GM18505 (cell line): Measurements from ENCODE around the gene POU2F2.

ENCODE experiments used
- ATAC-seq: cut with Tn5 transposase; IDR thresholded peaks from one replicate; pipeline ENCODE4 v1.9.1; 2021; ENCODE audit not compliant: unreplicated experiment
- POLR2A ChIP-seq: IDR thresholded peaks from 4 replicates; pipeline ENCODE4 v1.6.1; 2011; ENCODE audit warnings: borderline replicate concordance; ENCODE audit not compliant: insufficient read depth, insufficient read length; ENCODE audit errors: extremely low read depth

Gene POU2F2

GRCh38 chr19:42079886-42080763, 52.1 kb downstream of the POU2F2 start:
- TF ChIP-seq POLR2A = no peak
- ATAC-seq = no peak

GRCh38 chr19:42079276-42079669, 53.0 kb downstream of the POU2F2 start:
- ATAC-seq = no peak
- no peak for TF ChIP-seq POLR2A

GRCh38 chr19:42078538-42079275, 53.5 kb downstream of the POU2F2 start:
- no peak for TF ChIP-seq POLR2A
- ATAC-seq = no peak

- ATAC-seq = no peak
- no peak for TF ChIP-seq POLR2A
These were observed 54.2 kb downstream of the POU2F2 start for GRCh38 chr19:42078058-42078457.

GRCh38 chr19:42076380-42076944, 55.8 kb downstream of the POU2F2 start:
- ATAC-seq = no peak
- TF ChIP-seq POLR2A = no peak

GRCh38 chr19:42075616-42076379, 56.4 kb downstream of the POU2F2 start, which contains the start of gene ZNF574:
TSS of gene ZNF574 (plus strand) at chr19:42076166. CDS start at chr19:42078607, 2,441 bp downstream.
- peak; percentile 88 for ATAC-seq
- peak; percentile 86 for TF ChIP-seq POLR2A

GRCh38 chr19:42075364-42075615, 57.0 kb downstream of the POU2F2 start:
- no peak for TF ChIP-seq POLR2A
- ATAC-seq = no peak

- TF ChIP-seq POLR2A = no peak
- ATAC-seq = no peak
These were observed 57.5 kb downstream of the POU2F2 start for GRCh38 chr19:42074513-42075363.

GRCh38 chr19:42071247-42071646, 61.0 kb downstream of the POU2F2 start:
- ATAC-seq = no peak
- no peak for TF ChIP-seq POLR2A

- no peak for ATAC-seq
- TF ChIP-seq POLR2A = no peak
These were observed 62.5 kb downstream of the POU2F2 start, which contains the start of gene GRIK5 for GRCh38 chr19:42069619-42070351. TSS of gene GRIK5 (minus strand) at chr19:42070206. CDS start at chr19:42065770, 4,436 bp downstream.

GRCh38 chr19:42068756-42069571, 63.3 kb downstream of the POU2F2 start:
- ATAC-seq = no peak
- TF ChIP-seq POLR2A = no peak
